22Rv1 (cell line): ENCODE results near the gene DNM3.

Experiments
- H3K27ac ChIP-seq: fragments of 450-650 bp; 2 replicates; pipeline ENCODE4 v1.5.1; 2017
- CTCF ChIP-seq: fragments of 450-650 bp; IDR thresholded peaks from 2 replicates; pipeline ENCODE4 v1.5.1; 2017; ENCODE audit warnings: mild to moderate bottlenecking
- ZFX ChIP-seq: fragments of 450-650 bp; IDR thresholded peaks from 2 replicates; pipeline ENCODE4 v1.6.1; 2017; ENCODE audit warnings: antibody characterized with exemption, borderline replicate concordance

DNM3 gene

GRCh38 chr1:171819946-171820345 is 21.4 kb upstream of the DNM3 start:
- no peak overlapping the region for H3K27ac ChIP-seq
- TF ChIP-seq CTCF, result no peak
- TF ChIP-seq ZFX, result no peak

- no peak for TF ChIP-seq ZFX
- TF ChIP-seq CTCF, result no peak
- H3K27ac ChIP-seq, result no peak overlapping the region
Measured at GRCh38 chr1:171826973-171827372, 14.3 kb upstream of the DNM3 start.

GRCh38 chr1:171828794-171829193 is 12.5 kb upstream of the DNM3 start:
- TF ChIP-seq CTCF (no peak), ZFX (no peak)
- H3K27ac ChIP-seq, result no peak overlapping the region

GRCh38 chr1:171833091-171833825 is 8.0 kb upstream of the DNM3 start:
- no peak overlapping the region for H3K27ac ChIP-seq
- no peak for TF ChIP-seq ZFX
- no peak for TF ChIP-seq CTCF

- no peak for TF ChIP-seq CTCF
- no peak for TF ChIP-seq ZFX
- H3K27ac ChIP-seq, result no peak overlapping the region
Measured at GRCh38 chr1:171834821-171835220, 6.5 kb upstream of the DNM3 start.

- TF ChIP-seq ZFX (no peak), CTCF (no peak)
- H3K27ac ChIP-seq, result no peak overlapping the region
Measured at GRCh38 chr1:171835891-171836290, 5.4 kb upstream of the DNM3 start.

GRCh38 chr1:171841931-171842761 is 848 bp downstream of the DNM3 start:
- H3K27ac ChIP-seq, result no peak overlapping the region
- no peak for TF ChIP-seq CTCF
- TF ChIP-seq ZFX, result no peak
